A549 (cell line): Measurements from ENCODE around the gene DDX3X. TPM values are rescaled to one million over a fixed set of nuclear protein-coding genes. Genes with fewer than 3 reads are reported as not detected.

Experiments used
- ATAC-seq, 2 experiments: fragments of 200-7000 bp in 1 of 2; fragments of >200 bp in 1 of 2; cut with Nextera tagmentation in 1 of 2; cut with Tn5 transposase in 1 of 2; 3 replicates each; pipeline versions ENCODE4 v1.8.0 to v1.9.1; 2018 to 2020; ENCODE audit warnings: mild to moderate bottlenecking in 1 of 2, moderate library complexity in 1 of 2
- CTCF ChIA-PET: fragments of 300-600 bp; sonication (Branson Sonifier 250); formaldehyde crosslinking; extraction: SDS; loops from one replicate; lab custom pipeline; 2021; ENCODE audit warnings: antibody characterized with exemption, inconsistent platforms; lab: Yijun Ruan, JAX
- POLR2A ChIA-PET: fragments of 350-600 bp; formaldehyde crosslinking; extraction: SDS; loops from one replicate; lab custom pipeline; 2021; ENCODE audit warnings: antibody characterized with exemption, inconsistent platforms; lab: Yijun Ruan, JAX
- DNase-seq, 2 experiments: peaks; one replicate each; pipeline versions ENCODE4 v3.0.0 to v3.0.0-alpha.2; 2011 to 2016; ENCODE audit warnings: low read depth in 1 of 2, low spot score in 1 of 2
- FAIRE-seq: peaks from 2 replicates; lab custom pipeline; 2011; peaks lifted over from hg19 to GRCh38; lab: Jason Lieb, UNC
- H3K27ac ChIP-seq, 2 experiments: fragments of >200 bp; sonication (Bioruptor Twin); formaldehyde crosslinking; 3 replicates each; pipeline ENCODE4 v1.5.1; 2016 to 2017
- H3K4me1 ChIP-seq: fragments of >200 bp; sonication (Bioruptor Twin); formaldehyde crosslinking; 3 replicates; pipeline ENCODE4 v1.6.1; 2016
- H3K4me2 ChIP-seq: fragments of >200 bp; sonication (Bioruptor Twin); formaldehyde crosslinking; 3 replicates; pipeline ENCODE4 v1.6.1; 2016
- H3K4me3 ChIP-seq: fragments of >200 bp; sonication (Bioruptor Twin); formaldehyde crosslinking; 3 replicates; pipeline ENCODE4 v1.5.1; 2016
- H3K9me3 ChIP-seq: fragments of >200 bp; sonication (Bioruptor Twin); formaldehyde crosslinking; 3 replicates; pipeline ENCODE4 v1.6.1; 2016
- ATOH8 ChIP-seq: fragments of 250-450 bp; sonication (Bioruptor Pico); IDR thresholded peaks from 2 replicates; pipeline ENCODE4 v1.5.0; 2020; ENCODE audit warnings: low read depth, mild to moderate bottlenecking, moderate library complexity
- BHLHE40 ChIP-seq: IDR thresholded peaks from 2 replicates; pipeline ENCODE4 v1.6.1; 2012; ENCODE audit warnings: low read depth, low read length, inconsistent platforms
- CBX8 ChIP-seq: fragments of 200-600 bp; sonication (generic); IDR thresholded peaks from 2 replicates; pipeline ENCODE4 v1.6.1; 2016
- CHD2 ChIP-seq: fragments of 150-350 bp; IDR thresholded peaks from 2 replicates; pipeline ENCODE4 v1.6.1; 2014; ENCODE audit warnings: low read length; ENCODE audit not compliant: partially characterized antibody
- CHD4 ChIP-seq: fragments of 200-600 bp; sonication (generic); IDR thresholded peaks from 2 replicates; pipeline ENCODE4 v1.6.1; 2016; ENCODE audit warnings: antibody characterized with exemption, mild to moderate bottlenecking, borderline replicate concordance
- EHMT2 ChIP-seq: fragments of 200-600 bp; sonication (generic); IDR thresholded peaks from 2 replicates; pipeline ENCODE4 v1.6.1; 2016; ENCODE audit warnings: antibody characterized with exemption, low read depth, mild to moderate bottlenecking, moderate library complexity
- ESRRA ChIP-seq: fragments of 150-350 bp; IDR thresholded peaks from 2 replicates; pipeline ENCODE4 v1.6.1; 2014; ENCODE audit warnings: mild to moderate bottlenecking, low read length, borderline replicate concordance
- FOSB ChIP-seq: fragments of 250-450 bp; sonication (Bioruptor Pico); IDR thresholded peaks from 2 replicates; pipeline ENCODE4 v1.5.0; 2020; ENCODE audit warnings: mild to moderate bottlenecking, moderate library complexity
- FOXS1 ChIP-seq: fragments of 250-450 bp; sonication (Bioruptor Pico); IDR thresholded peaks from 2 replicates; pipeline ENCODE4 v1.5.0; 2020; ENCODE audit warnings: mild to moderate bottlenecking, moderate library complexity
- GATA3 ChIP-seq: IDR thresholded peaks from 2 replicates; pipeline ENCODE4 v1.6.1; 2012; ENCODE audit warnings: borderline replicate concordance
- HDAC2 ChIP-seq: fragments of 200-600 bp; sonication (generic); IDR thresholded peaks from 2 replicates; pipeline ENCODE4 v1.6.1; 2016
- HES2 ChIP-seq: fragments of >200 bp; sonication (Bioruptor Twin); formaldehyde crosslinking; IDR thresholded peaks from 2 replicates; pipeline ENCODE4 v1.6.1; 2016
- HOXB5 ChIP-seq: fragments of 250-450 bp; sonication (Bioruptor Pico); IDR thresholded peaks from 2 replicates; pipeline ENCODE4 v1.5.0; 2020; ENCODE audit warnings: mild to moderate bottlenecking, moderate library complexity
- JUN ChIP-seq, 2 experiments: fragments of >200 bp; sonication (Bioruptor Twin); formaldehyde crosslinking; IDR thresholded peaks; 2 replicates in 1 of 2; 3 replicates in 1 of 2; pipeline ENCODE4 v1.6.1; 2016 to 2017
- KDM1A ChIP-seq: fragments of 200-600 bp; sonication (generic); IDR thresholded peaks from 2 replicates; pipeline ENCODE4 v1.6.1; 2016; ENCODE audit warnings: low read depth, mild to moderate bottlenecking
- KDM5A ChIP-seq: fragments of 200-600 bp; sonication (generic); IDR thresholded peaks from 2 replicates; pipeline ENCODE4 v1.6.1; 2016; ENCODE audit warnings: antibody characterized with exemption, mild to moderate bottlenecking
- MYC ChIP-seq: IDR thresholded peaks from 2 replicates; pipeline ENCODE4 v1.6.1; 2012; ENCODE audit warnings: mild to moderate bottlenecking, inconsistent platforms, low read length, improper control_type of control experiment, borderline replicate concordance
- NFE2L2 ChIP-seq: fragments of 150-350 bp; conservative IDR thresholded peaks from 2 replicates; pipeline ENCODE4 v1.6.1; 2014; ENCODE audit warnings: low read length
- NPAS2 ChIP-seq: fragments of 250-450 bp; sonication (Bioruptor Pico); IDR thresholded peaks from 2 replicates; pipeline ENCODE4 v1.8.0; 2022; ENCODE audit warnings: mild to moderate bottlenecking, moderate library complexity, borderline replicate concordance
- NR3C1 ChIP-seq: fragments of >200 bp; sonication (Bioruptor Twin); formaldehyde crosslinking; IDR thresholded peaks from 3 replicates; pipeline ENCODE4 v1.6.1; 2017
- PBX3 ChIP-seq: IDR thresholded peaks from 2 replicates; pipeline ENCODE4 v1.6.1; 2012
- RCOR1 ChIP-seq: fragments of 150-350 bp; IDR thresholded peaks from 2 replicates; pipeline ENCODE4 v1.6.1; 2014; ENCODE audit warnings: antibody characterized with exemption, low read length, low read depth
- TFCP2L1 ChIP-seq: fragments of 250-450 bp; sonication (Bioruptor Pico); IDR thresholded peaks from 2 replicates; pipeline ENCODE4 v1.5.0; 2021; ENCODE audit warnings: mild to moderate bottlenecking
- ZC3H11A ChIP-seq: fragments of 450-650 bp; IDR thresholded peaks from 2 replicates; pipeline ENCODE4 v1.6.1; 2014; ENCODE audit warnings: antibody characterized with exemption, mild to moderate bottlenecking
- ZFP36 ChIP-seq: fragments of 450-650 bp; IDR thresholded peaks from 2 replicates; pipeline ENCODE4 v1.6.1; 2014; ENCODE audit warnings: borderline replicate concordance; ENCODE audit not compliant: partially characterized antibody
- ZNF302 ChIP-seq: fragments of 250-450 bp; sonication (Bioruptor Pico); IDR thresholded peaks from 2 replicates; pipeline ENCODE4 v1.9.0; 2021; ENCODE audit warnings: inconsistent platforms, mild to moderate bottlenecking, moderate library complexity
- ZSCAN20 ChIP-seq: fragments of 250-450 bp; sonication (Bioruptor Pico); IDR thresholded peaks from 2 replicates; pipeline ENCODE4 v1.8.0; 2022; ENCODE audit warnings: mild to moderate bottlenecking, moderate library complexity
- WGBS: methylation state at CpG from one replicate; pipeline ENCODE4 v1.1.6; 2017; ENCODE audit errors: missing lambda C conversion rate; 5-methylcytosine and 5-hydroxymethylcytosine counted together
- polyA plus RNA-seq, 4 experiments: library from polyadenylated mRNA; depleted of rRNA in 3 of 4; stranded (reverse); fragments of >200 nt; fragmentation: RNase III in 1 of 4; extraction: RNeasy Plus Mini Kit Qiagen cat#74134 plus additional on column Dnase treatment in 1 of 4; gene quantifications; 2 replicates in 3 of 4; 3 replicates in 1 of 4; pipeline ENCODE4 v1.2.3, GENCODE V29; 2011 to 2017
- TF ChIP-seq, protein P1 (sequence below): fragments of 250-450 bp; sonication (Bioruptor Pico); IDR thresholded peaks from 2 replicates; pipeline ENCODE4 v1.5.0; 2021; ENCODE audit warnings: mild to moderate bottlenecking, moderate library complexity, borderline replicate concordance
- TF ChIP-seq, protein P2 (sequence below): fragments of 450-650 bp; IDR thresholded peaks from 2 replicates; pipeline ENCODE4 v1.6.1; 2014; ENCODE audit warnings: antibody characterized with exemption
- TF ChIP-seq, protein P3 (sequence below): fragments of 150-350 bp; IDR thresholded peaks from 2 replicates; pipeline ENCODE4 v1.6.1; 2014; ENCODE audit warnings: low read depth, mild to moderate bottlenecking, low read length

The DDX3X gene
- polyA plus RNA-seq, 2 of the 4 experiments (the other 2 are of a cell fraction), result 216 to 341 TPM

- WGBS, result 22% methylated on average over 1 of the region's 1 CpG
- ChIA-PET POLR2A (no interaction called here), CTCF (interaction anchor here (0.6 to 1.6 kb wide), 4 partner anchors 26 to 101 kb away, joined by 3 read pairs; no protein-coding TSS in a partner anchor)
- H3K9me3 ChIP-seq, result no peaks in the 10 kb centered on the region
- DNase-seq (peak in 1 of 2 experiments; percentile 12), FAIRE-seq (no peak), ATAC-seq (no peak)
- no peak overlapping the region for H3K27ac ChIP-seq
- peaks cover 47% of the 10 kb centered on the region for H3K4me1 ChIP-seq
- TF ChIP-seq MYC (no peak), CHD2 (no peak), PBX3 (no peak), KDM1A (no peak), NR3C1 (no peak), EHMT2 (no peak), GATA3 (no peak), ZFP36 (no peak), NFE2L2 (no peak), HOXB5 (CRISPR knock-in tag) (no peak), HES2 (no peak), ZNF302 (no peak), CBX8 (no peak), KDM5A (no peak)
- TF ChIP-seq, protein P1, sequence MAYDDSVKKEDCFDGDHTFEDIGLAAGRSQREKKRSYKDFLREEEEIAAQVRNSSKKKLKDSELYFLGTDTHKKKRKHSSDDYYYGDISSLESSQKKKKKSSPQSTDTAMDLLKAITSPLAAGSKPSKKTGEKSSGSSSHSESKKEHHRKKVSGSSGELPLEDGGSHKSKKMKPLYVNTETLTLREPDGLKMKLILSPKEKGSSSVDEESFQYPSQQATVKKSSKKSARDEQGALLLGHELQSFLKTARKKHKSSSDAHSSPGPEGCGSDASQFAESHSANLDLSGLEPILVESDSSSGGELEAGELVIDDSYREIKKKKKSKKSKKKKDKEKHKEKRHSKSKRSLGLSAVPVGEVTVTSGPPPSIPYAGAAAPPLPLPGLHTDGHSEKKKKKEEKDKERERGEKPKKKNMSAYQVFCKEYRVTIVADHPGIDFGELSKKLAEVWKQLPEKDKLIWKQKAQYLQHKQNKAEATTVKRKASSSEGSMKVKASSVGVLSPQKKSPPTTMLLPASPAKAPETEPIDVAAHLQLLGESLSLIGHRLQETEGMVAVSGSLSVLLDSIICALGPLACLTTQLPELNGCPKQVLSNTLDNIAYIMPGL (CRISPR knock-in tag), result no peak
- TF ChIP-seq, all 56 proteins: peak for 0
- peak overlapping the region; percentile 96 for H3K4me2 ChIP-seq
- H3K4me3 ChIP-seq, result peak overlapping the region; percentile 95
Measured at GRCh38 chrX:41337140-41337539, 3.2 kb downstream of the DDX3X start.

GRCh38 chrX:41338436-41338835 lies 4.5 kb downstream of the DDX3X start:
- FAIRE-seq, result no peak
- Histone ChIP-seq H3K4me2 (peak overlapping the region; percentile 96), H3K27ac (no peak overlapping the region)
- TF ChIP-seq CHD4, result no peak
- no peak for TF ChIP-seq BHLHE40
- TF ChIP-seq GATA3, result no peak
- no peak for TF ChIP-seq ESRRA
- TF ChIP-seq HES2, result no peak
- no peak for TF ChIP-seq TFCP2L1 (CRISPR knock-in tag)
- no peak for TF ChIP-seq ZC3H11A
- TF ChIP-seq ATOH8, result no peak
- no peak for TF ChIP-seq CBX8
- TF ChIP-seq NR3C1, result no peak
- no peak for TF ChIP-seq NPAS2 (CRISPR knock-in tag)
- no peak for TF ChIP-seq FOXS1
- TF ChIP-seq, protein P2, sequence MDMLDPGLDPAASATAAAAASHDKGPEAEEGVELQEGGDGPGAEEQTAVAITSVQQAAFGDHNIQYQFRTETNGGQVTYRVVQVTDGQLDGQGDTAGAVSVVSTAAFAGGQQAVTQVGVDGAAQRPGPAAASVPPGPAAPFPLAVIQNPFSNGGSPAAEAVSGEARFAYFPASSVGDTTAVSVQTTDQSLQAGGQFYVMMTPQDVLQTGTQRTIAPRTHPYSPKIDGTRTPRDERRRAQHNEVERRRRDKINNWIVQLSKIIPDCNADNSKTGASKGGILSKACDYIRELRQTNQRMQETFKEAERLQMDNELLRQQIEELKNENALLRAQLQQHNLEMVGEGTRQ, result no peak
- TF ChIP-seq ZSCAN20, result no peak
- no peak for TF ChIP-seq RCOR1
- TF ChIP-seq FOSB (CRISPR knock-in tag), result no peak
- TF ChIP-seq JUN (IDR thresholded peaks at IDR 0.05), result no peak
- no peak for TF ChIP-seq HDAC2
- TF ChIP-seq, protein P3, sequence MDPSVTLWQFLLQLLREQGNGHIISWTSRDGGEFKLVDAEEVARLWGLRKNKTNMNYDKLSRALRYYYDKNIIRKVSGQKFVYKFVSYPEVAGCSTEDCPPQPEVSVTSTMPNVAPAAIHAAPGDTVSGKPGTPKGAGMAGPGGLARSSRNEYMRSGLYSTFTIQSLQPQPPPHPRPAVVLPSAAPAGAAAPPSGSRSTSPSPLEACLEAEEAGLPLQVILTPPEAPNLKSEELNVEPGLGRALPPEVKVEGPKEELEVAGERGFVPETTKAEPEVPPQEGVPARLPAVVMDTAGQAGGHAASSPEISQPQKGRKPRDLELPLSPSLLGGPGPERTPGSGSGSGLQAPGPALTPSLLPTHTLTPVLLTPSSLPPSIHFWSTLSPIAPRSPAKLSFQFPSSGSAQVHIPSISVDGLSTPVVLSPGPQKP, result no peak
- TF ChIP-seq, all 56 proteins: peak for 0
- no peak for ATAC-seq
- 69% methylated on average over 1 of the region's 1 CpG for WGBS
- CTCF ChIA-PET, result interaction anchor here (1.2 to 1.6 kb wide), 3 partner anchors 25 to 99 kb away, joined by 3 read pairs; no protein-coding TSS in a partner anchor
- POLR2A ChIA-PET, result no interaction called here
- Histone ChIP-seq H3K4me1 (peaks cover 47% of the 10 kb centered on the region), H3K4me3 (peak overlapping the region; percentile 95; the same call in 2 of the 3 replicates), H3K9me3 (no peaks in the 10 kb centered on the region)
- no peak for DNase-seq
